SH-SY5Y (cell line): ENCODE measurements around the gene INO80.

Experiments
- GATA2 ChIP-seq: IDR thresholded peaks from 2 replicates; pipeline ENCODE4 v1.6.1; 2011; ENCODE audit warnings: mild to moderate bottlenecking, low read depth, low read length
- GATA3 ChIP-seq: IDR thresholded peaks from 2 replicates; pipeline ENCODE4 v1.6.1; 2011; ENCODE audit warnings: low read depth, mild to moderate bottlenecking, low read length, moderate library complexity

GRCh38 chr15:40969363-40969762 lies 146.7 kb downstream of the INO80 start:
- no peak for TF ChIP-seq GATA2
- TF ChIP-seq GATA3 = no peak
